Mesendoderm (in vitro differentiated cells): ENCODE results near the gene EHBP1.

Experiments
- DNase-seq: peaks from one replicate; pipeline ENCODE4 v3.0.0; 2013
- H2AK5ac ChIP-seq: 2 replicates; pipeline ENCODE4 v1.6.1; 2013; ENCODE audit warnings: low read length, inconsistent platforms
- H2BK120ac ChIP-seq: 2 replicates; pipeline ENCODE4 v1.6.1; 2013; ENCODE audit warnings: low read depth, mild to moderate bottlenecking, low read length, moderate library complexity, mixed read lengths
- H2BK15ac ChIP-seq: replicated peaks from 2 replicates; pipeline ENCODE4 v1.6.1; 2013; ENCODE audit warnings: low read depth, mild to moderate bottlenecking, moderate library complexity
- H2BK5ac ChIP-seq: 2 replicates; pipeline ENCODE4 v1.6.1; 2013; ENCODE audit warnings: low read length, inconsistent platforms
- H3K18ac ChIP-seq: 2 replicates; pipeline ENCODE4 v1.6.1; 2013; ENCODE audit warnings: mild to moderate bottlenecking, low read length, mixed read lengths
- H3K23ac ChIP-seq: one replicate; pipeline ENCODE4 v1.6.1; 2013; ENCODE audit warnings: low read length
- H3K27ac ChIP-seq: 2 replicates; pipeline ENCODE4 v1.5.1; 2013; ENCODE audit warnings: low read depth, mild to moderate bottlenecking, inconsistent platforms, low read length, moderate library complexity
- H3K27me3 ChIP-seq: 2 replicates; pipeline ENCODE4 v1.6.1; 2013; ENCODE audit warnings: low read length, control low read depth, mild to moderate bottlenecking, inconsistent platforms; ENCODE audit not compliant: insufficient read depth, poor library complexity
- H3K36me3 ChIP-seq: 2 replicates; pipeline ENCODE4 v1.6.1; 2013; ENCODE audit warnings: low read length, inconsistent platforms; ENCODE audit not compliant: control insufficient read depth, insufficient read depth
- H3K4ac ChIP-seq: one replicate; pipeline ENCODE4 v1.6.1; 2013; ENCODE audit warnings: low read depth, mild to moderate bottlenecking, low read length, moderate library complexity
- H3K4me1 ChIP-seq: 2 replicates; pipeline ENCODE4 v1.6.1; 2013; ENCODE audit warnings: low read depth, low read length, inconsistent platforms; ENCODE audit not compliant: control insufficient read depth
- H3K4me2 ChIP-seq: 2 replicates; pipeline ENCODE4 v1.6.1; 2013; ENCODE audit warnings: low read length
- H3K4me3 ChIP-seq: 2 replicates; pipeline ENCODE4 v1.5.1; 2013; ENCODE audit warnings: mild to moderate bottlenecking, low read length
- H3K56ac ChIP-seq: one replicate; pipeline ENCODE4 v1.6.1; 2013; ENCODE audit warnings: low read length
- H3K79me1 ChIP-seq: 2 replicates; pipeline ENCODE4 v1.6.1; 2013; ENCODE audit warnings: low read length, inconsistent platforms
- H3K79me2 ChIP-seq: 2 replicates; pipeline ENCODE4 v1.6.1; 2013; ENCODE audit warnings: mild to moderate bottlenecking, low read length; ENCODE audit not compliant: control insufficient read depth, insufficient read depth
- H3K9ac ChIP-seq: 2 replicates; pipeline ENCODE4 v1.6.1; 2013; ENCODE audit warnings: low read length, inconsistent platforms
- H4K5ac ChIP-seq: one replicate; pipeline ENCODE4 v1.6.1; 2013; ENCODE audit warnings: low read length
- H4K8ac ChIP-seq: one replicate; pipeline ENCODE4 v1.6.1; 2013; ENCODE audit warnings: low read depth, mild to moderate bottlenecking, control low read depth, low read length, moderate library complexity
- WGBS: extraction: QIAGEN DNeasy Blood & Tissue Kit; methylation state at CpG from one replicate; pipeline ENCODE4 v1.1.7; 2013; ENCODE audit warnings: low lambda C conversion rate, missing lambda C conversion rate; ENCODE audit not compliant: insufficient coverage; ENCODE audit errors: extremely low coverage; 5-methylcytosine and 5-hydroxymethylcytosine counted together

The EHBP1 gene

GRCh38 chr2:62856228-62857040 is 150.9 kb downstream of the EHBP1 start:
- Histone ChIP-seq H3K4me2 (no peak overlapping the region), H2BK5ac (no peak overlapping the region), H3K56ac (no peak overlapping the region), H3K27ac (no peak overlapping the region), H3K23ac (no peak overlapping the region), H2BK15ac (no peak overlapping the region), H3K79me1 (no peaks in the 10 kb centered on the region), H4K5ac (no peak overlapping the region), H3K9ac (no peak overlapping the region), H3K79me2 (no peaks in the 10 kb centered on the region), H3K18ac (no peak overlapping the region), H2BK120ac (no peak overlapping the region), H3K4ac (no peak overlapping the region), H4K8ac (no peak overlapping the region), H2AK5ac (no peak overlapping the region), H3K4me1 (no peaks in the 10 kb centered on the region), H3K27me3 (no peaks in the 10 kb centered on the region), H3K4me3 (no peak overlapping the region), H3K36me3 (no peaks in the 10 kb centered on the region)
- DNase-seq = no peak
- no CpG with 5 or more reads among the region's 6 CpGs for WGBS

DNA sequence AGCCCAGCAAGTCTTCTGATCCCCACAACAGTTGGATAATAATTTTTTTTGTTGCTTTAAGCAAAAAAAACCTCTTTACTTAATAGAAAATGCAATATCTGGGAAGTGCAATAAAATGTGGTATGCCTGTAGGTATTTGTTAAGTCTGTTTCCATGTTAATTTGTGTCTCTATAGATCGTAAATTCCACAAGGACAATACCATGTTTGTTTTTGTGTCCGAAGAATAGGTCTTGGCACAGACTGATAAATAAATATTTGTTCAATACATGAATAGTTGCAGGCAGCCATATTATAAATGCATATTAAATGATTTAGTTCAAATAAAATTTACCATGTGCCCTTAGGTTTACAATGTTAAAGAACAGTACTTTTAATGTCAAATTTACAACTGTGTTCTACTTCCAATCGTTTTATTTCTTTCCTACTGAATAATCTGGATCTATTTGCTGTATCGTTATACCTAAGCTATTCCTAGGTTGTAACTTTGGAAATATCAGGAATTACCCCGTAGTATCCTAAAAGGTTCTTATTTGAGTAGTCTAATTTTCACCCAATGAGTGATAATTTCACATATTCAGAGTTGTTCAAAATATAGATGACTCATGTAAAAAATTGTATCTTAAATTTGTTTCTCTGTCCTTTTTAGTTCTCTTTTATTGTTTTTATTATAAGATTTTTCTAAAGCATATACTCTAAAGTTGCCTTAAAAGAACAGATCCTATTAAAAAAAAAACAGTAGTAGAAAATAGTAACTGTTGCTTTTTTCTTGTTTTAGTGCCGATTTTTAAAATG is 151.8 kb downstream of the EHBP1 start:
- no peaks in the 10 kb centered on the region for H3K79me2 ChIP-seq
- H2BK120ac ChIP-seq = no peak overlapping the region
- whole genome bisulfite sequencing = no CpG with 5 or more reads among the region's 6 CpGs
- no peak overlapping the region for H3K9ac ChIP-seq
- no peak overlapping the region for H4K5ac ChIP-seq
- H2AK5ac ChIP-seq = no peak overlapping the region
- no peaks in the 10 kb centered on the region for H3K79me1 ChIP-seq
- no peak overlapping the region for H3K27ac ChIP-seq
- H3K56ac ChIP-seq = no peak overlapping the region
- no peak for DNase-seq
- H3K4me2 ChIP-seq = no peak overlapping the region
- no peak overlapping the region for H4K8ac ChIP-seq
- no peak overlapping the region for H3K4me3 ChIP-seq
- no peaks in the 10 kb centered on the region for H3K36me3 ChIP-seq
- H2BK5ac ChIP-seq = no peak overlapping the region
- H3K4me1 ChIP-seq = no peaks in the 10 kb centered on the region
- no peak overlapping the region for H3K4ac ChIP-seq
- no peaks in the 10 kb centered on the region for H3K27me3 ChIP-seq
- no peak overlapping the region for H3K23ac ChIP-seq
- no peak overlapping the region for H2BK15ac ChIP-seq
- no peak overlapping the region for H3K18ac ChIP-seq

- no peaks in the 10 kb centered on the region for H3K36me3 ChIP-seq
- H2AK5ac ChIP-seq = no peak overlapping the region
- no peaks in the 10 kb centered on the region for H3K79me2 ChIP-seq
- WGBS = no CpG with 5 or more reads among the region's 2 CpGs
- H2BK5ac ChIP-seq = no peak overlapping the region
- no peak overlapping the region for H3K4me3 ChIP-seq
- H3K18ac ChIP-seq = no peak overlapping the region
- no peak overlapping the region for H3K56ac ChIP-seq
- no peak overlapping the region for H4K5ac ChIP-seq
- H2BK120ac ChIP-seq = no peak overlapping the region
- H4K8ac ChIP-seq = no peak overlapping the region
- H2BK15ac ChIP-seq = no peak overlapping the region
- H3K27ac ChIP-seq = no peak overlapping the region
- no peak overlapping the region for H3K9ac ChIP-seq
- no peaks in the 10 kb centered on the region for H3K79me1 ChIP-seq
- no peak overlapping the region for H3K4ac ChIP-seq
- H3K27me3 ChIP-seq = no peaks in the 10 kb centered on the region
- no peak overlapping the region for H3K4me2 ChIP-seq
- H3K23ac ChIP-seq = no peak overlapping the region
- no peaks in the 10 kb centered on the region for H3K4me1 ChIP-seq
- DNase-seq = peak; percentile 2
Observed at GRCh38 chr2:62858231-62858832, 152.8 kb downstream of the EHBP1 start.

- H3K4ac ChIP-seq = no peak overlapping the region
- H3K79me1 ChIP-seq = no peaks in the 10 kb centered on the region
- H3K23ac ChIP-seq = no peak overlapping the region
- no peak overlapping the region for H3K56ac ChIP-seq
- H2BK15ac ChIP-seq = no peak overlapping the region
- H3K27ac ChIP-seq = no peak overlapping the region
- H2BK120ac ChIP-seq = no peak overlapping the region
- no peak overlapping the region for H2BK5ac ChIP-seq
- H3K18ac ChIP-seq = no peak overlapping the region
- H3K4me2 ChIP-seq = no peak overlapping the region
- H4K8ac ChIP-seq = no peak overlapping the region
- H3K27me3 ChIP-seq = no peaks in the 10 kb centered on the region
- no peak overlapping the region for H4K5ac ChIP-seq
- no peaks in the 10 kb centered on the region for H3K79me2 ChIP-seq
- H3K9ac ChIP-seq = no peak overlapping the region
- no peaks in the 10 kb centered on the region for H3K36me3 ChIP-seq
- DNase-seq = no peak
- no CpG with 5 or more reads among the region's 3 CpGs for WGBS
- no peaks in the 10 kb centered on the region for H3K4me1 ChIP-seq
- no peak overlapping the region for H2AK5ac ChIP-seq
- no peak overlapping the region for H3K4me3 ChIP-seq
Observed at GRCh38 chr2:62868947-62869346, 163.4 kb downstream of the EHBP1 start.

- Histone ChIP-seq H3K23ac (no peak overlapping the region), H2BK5ac (no peak overlapping the region), H3K18ac (no peak overlapping the region), H3K9ac (no peak overlapping the region), H4K5ac (no peak overlapping the region), H4K8ac (no peak overlapping the region), H3K4me2 (no peak overlapping the region), H2BK120ac (no peak overlapping the region), H3K36me3 (no peaks in the 10 kb centered on the region), H2BK15ac (no peak overlapping the region), H3K4me3 (no peak overlapping the region), H3K56ac (no peak overlapping the region), H3K4ac (no peak overlapping the region), H3K79me2 (no peaks in the 10 kb centered on the region), H2AK5ac (no peak overlapping the region), H3K27ac (no peak overlapping the region), H3K79me1 (no peaks in the 10 kb centered on the region), H3K27me3 (no peaks in the 10 kb centered on the region), H3K4me1 (no peaks in the 10 kb centered on the region)
- DNase-seq = no peak
- WGBS = no CpG with 5 or more reads among the region's 1 CpG
Observed at GRCh38 chr2:62870966-62871365, 165.5 kb downstream of the EHBP1 start.
